Testis (tissue), 2 donors: ENCODE results near the gene GPC4.

Experiments used
- POLR2A ChIP-seq: fragments of 450-650 bp; IDR thresholded peaks from one replicate; pipeline ENCODE4 v1.6.1; 2017; ENCODE audit warnings: antibody characterized with exemption, mild to moderate bottlenecking, moderate library complexity
- TF ChIP-seq, protein P1 (sequence below), 3 experiments: fragments of 450-650 bp in 2 of 3; fragments of 200-600 bp in 1 of 3; sonication (generic) in 1 of 3; IDR thresholded peaks; one replicate each; pipeline ENCODE4 v1.5.1; 2016 to 2019; ENCODE audit warnings: antibody characterized with exemption in 3 of 3, mild to moderate bottlenecking in 2 of 3, moderate library complexity in 1 of 3

DNA sequence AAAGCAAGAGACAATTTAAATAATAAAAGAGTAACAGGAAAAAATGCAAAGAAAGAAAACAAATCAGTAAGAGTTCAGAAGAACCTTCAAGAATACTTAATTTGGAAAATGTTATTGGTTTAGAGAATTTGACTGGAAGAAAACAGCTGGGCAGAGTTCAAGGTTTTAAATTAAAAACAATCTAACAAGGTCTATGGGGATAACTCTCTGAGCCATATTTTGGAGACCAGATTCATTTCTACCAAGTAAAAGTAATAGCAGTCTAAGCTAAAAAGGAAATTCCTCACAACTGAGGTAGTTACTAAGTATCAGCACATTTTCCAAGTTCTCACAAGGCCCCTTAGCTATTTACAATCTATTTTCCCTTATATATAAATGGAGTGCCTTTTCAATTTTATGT, 114.7 kb downstream of the GPC4 start:
- TF ChIP-seq POLR2A = no peak
- TF ChIP-seq, protein P1, sequence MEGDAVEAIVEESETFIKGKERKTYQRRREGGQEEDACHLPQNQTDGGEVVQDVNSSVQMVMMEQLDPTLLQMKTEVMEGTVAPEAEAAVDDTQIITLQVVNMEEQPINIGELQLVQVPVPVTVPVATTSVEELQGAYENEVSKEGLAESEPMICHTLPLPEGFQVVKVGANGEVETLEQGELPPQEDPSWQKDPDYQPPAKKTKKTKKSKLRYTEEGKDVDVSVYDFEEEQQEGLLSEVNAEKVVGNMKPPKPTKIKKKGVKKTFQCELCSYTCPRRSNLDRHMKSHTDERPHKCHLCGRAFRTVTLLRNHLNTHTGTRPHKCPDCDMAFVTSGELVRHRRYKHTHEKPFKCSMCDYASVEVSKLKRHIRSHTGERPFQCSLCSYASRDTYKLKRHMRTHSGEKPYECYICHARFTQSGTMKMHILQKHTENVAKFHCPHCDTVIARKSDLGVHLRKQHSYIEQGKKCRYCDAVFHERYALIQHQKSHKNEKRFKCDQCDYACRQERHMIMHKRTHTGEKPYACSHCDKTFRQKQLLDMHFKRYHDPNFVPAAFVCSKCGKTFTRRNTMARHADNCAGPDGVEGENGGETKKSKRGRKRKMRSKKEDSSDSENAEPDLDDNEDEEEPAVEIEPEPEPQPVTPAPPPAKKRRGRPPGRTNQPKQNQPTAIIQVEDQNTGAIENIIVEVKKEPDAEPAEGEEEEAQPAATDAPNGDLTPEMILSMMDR (IDR thresholded peaks at IDR 0.05) = no peak
